Kidney (tissue), 14 donors: ENCODE data around the gene MTRFR. TPM values are rescaled to one million over a fixed set of nuclear protein-coding genes. Genes with fewer than 3 reads are reported as not detected.

ENCODE experiments used
- DNase-seq, 5 donors: peaks; one replicate each; pipeline ENCODE4 v3.0.0-alpha.2; 2013 to 2020
- FAIRE-seq: peaks from 2 replicates; lab custom pipeline; 2012; peaks lifted over from hg19 to GRCh38; lab: Jason Lieb, UNC
- H3K27ac ChIP-seq, 2 donors: one replicate each; pipeline ENCODE4 v1.7.0; 2013; ENCODE audit warnings: low read depth in 2 of 2, low read length in 2 of 2, inconsistent platforms in 1 of 2
- H3K27me3 ChIP-seq: one replicate; pipeline ENCODE4 v1.7.1; 2013; ENCODE audit warnings: low read length, inconsistent platforms; ENCODE audit not compliant: control insufficient read depth, insufficient read depth
- H3K36me3 ChIP-seq, 3 donors: one replicate each; pipeline versions ENCODE4 v1.7.0 to v1.7.1; 2013; ENCODE audit warnings: low read length in 3 of 3, control low read depth in 1 of 3, inconsistent platforms in 1 of 3; ENCODE audit not compliant: insufficient read depth in 3 of 3, control insufficient read depth in 2 of 3
- H3K4me1 ChIP-seq, 3 donors: one replicate each; pipeline versions ENCODE4 v1.7.0 to v1.7.1; 2013; ENCODE audit warnings: low read length in 3 of 3, inconsistent platforms in 1 of 3, low read depth in 1 of 3; ENCODE audit not compliant: control insufficient read depth in 2 of 3, insufficient read depth in 2 of 3
- H3K4me3 ChIP-seq, 3 donors: one replicate each; pipeline versions ENCODE4 v1.7.0 to v1.8.1; 2013; ENCODE audit warnings: low read length in 3 of 3, control low read depth in 1 of 3, inconsistent platforms in 1 of 3
- H3K9ac ChIP-seq, 3 donors: one replicate each; pipeline versions ENCODE4 v1.7.0 to v1.7.1; 2013; ENCODE audit warnings: low read length in 3 of 3, control low read depth in 1 of 3, inconsistent platforms in 1 of 3
- H3K9me3 ChIP-seq, 3 donors: one replicate each; pipeline versions ENCODE4 v1.7.0 to v1.7.1; 2013; ENCODE audit warnings: low read length in 3 of 3, control low read depth in 1 of 3, inconsistent platforms in 1 of 3; ENCODE audit not compliant: control insufficient read depth in 2 of 3, insufficient read depth in 1 of 3
- CTCF ChIP-seq: IDR thresholded peaks from 3 replicates; pipeline ENCODE4 v1.5.1; 2012; ENCODE audit warnings: mild to moderate bottlenecking, moderate library complexity, borderline replicate concordance; ENCODE audit not compliant: insufficient read depth; ENCODE audit errors: extremely low read depth
- intact Hi-C: fragments of 100-400 bp; cut with DNase I; formaldehyde crosslinking; loops from one replicate; pipeline ENCODE4 v1.11.1; 2022
- polyA plus RNA-seq: library from polyadenylated mRNA; stranded (reverse); fragments of 350-450 nt; fragmentation: Illumina TruSeq; extraction: RNeasy Lipid Tissue Mini Kit (QIAGEN cat#74804); gene quantifications from one replicate; pipeline ENCODE4 v1.2.3, GENCODE V29; 2014; ENCODE audit warnings: low read depth, low replicate concordance; ENCODE audit not compliant: insufficient read depth
- total RNA-seq: library from RNA; stranded (reverse); fragmentation: NEBNext Ultra II Directional; extraction: Animal tissue kit (Norgen Biotek cat#: 25700); gene quantifications from one replicate; pipeline ENCODE4 v1.2.1, GENCODE V29; 2021
- donor health status: control.
- donor health status: control.
- donor health status: control.
- donor health status: control.
- donor health status: control.
- donor health status: DM: yes; HTN: yes; CAD: no.
- donor health status: Normal renal cell carcinoma (clear cell type).

MTRFR gene
- total and polyA plus RNA-seq, 2 donors from 2014 or later, result 12.8 to 17.8 TPM

GRCh38 chr12:123232472-123232806 is 797 bp upstream of the MTRFR start:
- H3K9me3 ChIP-seq, result no peaks in the 10 kb centered on the region
- H3K4me3 ChIP-seq, result peak overlapping the region; percentile 80 to 98 (median 96)
- H3K27ac ChIP-seq, result peak overlapping the region; percentile 27 to 94
- H3K27me3 ChIP-seq, result no peaks in the 10 kb centered on the region
- FAIRE-seq (no peak), DNase-seq (peak in 1 of 5 donors; percentile 81)
- peak overlapping the region; percentile 52 to 93 (median 75) for H3K9ac ChIP-seq
- TF ChIP-seq CTCF, result no peak
- H3K36me3 ChIP-seq, result no peaks in the 10 kb centered on the region
- H3K4me1 ChIP-seq, result peaks cover 0 to 11% (median 5%) of the 10 kb centered on the region in 3 donors
- intact Hi-C loops, result no loop called here

- peak overlapping the region; percentile 88 to 92 for H3K27ac ChIP-seq
- DNase-seq (peak in 1 of 5 donors; percentile 27), FAIRE-seq (no peak)
- no peaks in the 10 kb centered on the region for H3K27me3 ChIP-seq
- TF ChIP-seq CTCF, result no peak
- no peaks in the 10 kb centered on the region for H3K9me3 ChIP-seq
- peak overlapping the region; percentile 90 to 95 (median 93) for H3K9ac ChIP-seq
- no peaks in the 10 kb centered on the region for H3K36me3 ChIP-seq
- H3K4me3 ChIP-seq, result peak overlapping the region; percentile 75 to 98 (median 98)
- peaks cover 0 to 12% (median 5%) of the 10 kb centered on the region in 3 donors for H3K4me1 ChIP-seq
- intact Hi-C loops, result no loop called here
Measured at GRCh38 chr12:123233505-123234308, 471 bp downstream of the MTRFR start.

GRCh38 chr12:123237646-123238329 is 4.6 kb downstream of the MTRFR start:
- Histone ChIP-seq H3K9ac (no peak overlapping the region), H3K4me3 (no peak overlapping the region), H3K27me3 (no peaks in the 10 kb centered on the region), H3K9me3 (no peaks in the 10 kb centered on the region), H3K4me1 (peaks cover 0 to 7% (median 4%) of the 10 kb centered on the region in 3 donors), H3K36me3 (no peaks in the 10 kb centered on the region), H3K27ac (no peak overlapping the region)
- no peak for FAIRE-seq
- DNase-seq, result peak in 3 of 5 donors; percentile 29 to 72 (median 44)
- TF ChIP-seq CTCF, result peak; percentile 82
- intact Hi-C loops, result loop anchor here (5.0 kb wide), 1 partner anchor 195 kb away; no protein-coding TSS in a partner anchor
